Osteoblast (primary cell): ENCODE results near the gene TECPR2. TPM values are rescaled to one million over a fixed set of nuclear protein-coding genes. Genes with fewer than 3 reads are reported as not detected.

Experiments used
- DNase-seq: peaks from one replicate; pipeline ENCODE4 v3.0.0; 2011; ENCODE audit warnings: low spot score, mixed read lengths; ENCODE audit not compliant: insufficient read length; ENCODE audit errors: missing footprints
- H2AFZ ChIP-seq: 2 replicates; pipeline ENCODE4 v1.6.0; 2011; ENCODE audit warnings: mild to moderate bottlenecking, low read length
- H3K27ac ChIP-seq: 2 replicates; pipeline ENCODE4 v1.5.1; 2011; ENCODE audit warnings: mild to moderate bottlenecking, low read depth, low read length, moderate library complexity
- H3K27me3 ChIP-seq: 2 replicates; pipeline ENCODE4 v1.6.0; 2012; ENCODE audit warnings: mild to moderate bottlenecking, control low read depth, inconsistent platforms, low read length, moderate library complexity; ENCODE audit not compliant: insufficient read depth
- H3K36me3 ChIP-seq: 2 replicates; pipeline ENCODE4 v1.5.1; 2011; ENCODE audit warnings: mild to moderate bottlenecking, low read length, control low read depth, moderate library complexity; ENCODE audit not compliant: insufficient read depth
- H3K4me1 ChIP-seq: 2 replicates; pipeline ENCODE4 v1.5.1; 2011; ENCODE audit warnings: mild to moderate bottlenecking, low read length, control low read depth, moderate library complexity; ENCODE audit not compliant: insufficient read depth
- H3K4me2 ChIP-seq: 2 replicates; pipeline ENCODE4 v1.6.0; 2011; ENCODE audit warnings: mild to moderate bottlenecking, low read length; ENCODE audit not compliant: insufficient read depth
- H3K4me3 ChIP-seq: fragments of 200-600 bp; sonication (generic); 3 replicates; pipeline ENCODE4 v1.5.1; 2012; ENCODE audit warnings: mild to moderate bottlenecking, low read length, inconsistent platforms; ENCODE audit not compliant: insufficient read depth
- H3K79me2 ChIP-seq: 2 replicates; pipeline ENCODE4 v1.6.0; 2012; ENCODE audit warnings: mild to moderate bottlenecking, low read length, control low read depth, inconsistent platforms; ENCODE audit not compliant: insufficient read depth
- H3K9me3 ChIP-seq: 2 replicates; pipeline ENCODE4 v1.5.1; 2011; ENCODE audit warnings: low read depth, low read length, control low read depth
- H4K20me1 ChIP-seq: 2 replicates; pipeline ENCODE4 v1.6.0; 2012; ENCODE audit warnings: mild to moderate bottlenecking, low read length, control low read depth; ENCODE audit not compliant: insufficient read depth
- total RNA-seq: library from RNA; depleted of rRNA; stranded (reverse); fragments of >200 nt; gene quantifications from 2 replicates; pipeline ENCODE4 v1.2.3, GENCODE V29; 2012
- TF ChIP-seq, protein P1 (sequence below): IDR thresholded peaks from 2 replicates; pipeline ENCODE4 v1.5.1; 2011; ENCODE audit warnings: mild to moderate bottlenecking, low read depth, low read length, moderate library complexity; ENCODE audit errors: extremely low read depth

TECPR2 gene
- total RNA-seq, 1 donor, result 13.0 TPM

DNA sequence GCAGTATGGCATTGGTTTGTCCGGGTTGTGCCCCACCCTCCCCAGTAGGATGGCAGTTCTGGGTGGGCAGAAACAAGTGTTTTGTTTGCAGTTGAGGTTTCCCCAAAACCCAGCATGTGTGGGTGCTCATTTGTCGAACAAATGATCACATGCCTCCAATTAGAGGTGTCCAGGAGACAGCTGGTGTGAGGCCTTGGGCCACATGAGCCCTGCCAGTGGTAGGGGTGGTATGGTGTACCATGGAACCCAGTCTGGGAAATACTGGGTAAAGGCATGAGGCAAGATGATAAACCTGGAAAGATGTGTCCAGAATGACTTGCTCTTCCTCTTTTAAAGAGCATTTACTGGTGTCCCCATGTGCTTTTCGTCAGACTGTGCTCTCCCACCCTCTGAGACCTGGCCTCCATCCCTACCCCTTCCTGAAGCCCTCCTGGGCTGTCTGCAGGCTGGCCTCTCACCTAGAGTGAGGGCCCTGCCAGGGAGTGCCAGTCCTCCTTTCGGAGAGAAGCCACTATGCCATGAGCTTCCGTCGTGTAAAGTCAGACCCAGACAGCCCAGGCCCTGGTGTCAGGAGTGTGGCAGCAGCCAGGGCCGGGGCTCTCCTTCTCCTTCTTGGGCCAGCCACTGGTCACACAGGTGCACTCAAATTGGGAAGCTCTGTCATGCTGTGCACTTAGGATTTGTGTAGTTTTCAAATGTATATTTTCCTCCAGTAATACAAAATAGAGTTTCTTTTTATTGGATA is 129.2 kb downstream of the TECPR2 start:
- H3K9me3 ChIP-seq, result no peaks in the 10 kb centered on the region
- DNase-seq, result no peak
- no peaks in the 10 kb centered on the region for H3K79me2 ChIP-seq
- H3K4me3 ChIP-seq, result no peak overlapping the region
- peaks cover 3% of the 10 kb centered on the region for H3K4me1 ChIP-seq
- peaks cover 4% of the 10 kb centered on the region for H4K20me1 ChIP-seq
- no peaks in the 10 kb centered on the region for H3K36me3 ChIP-seq
- H3K4me2 ChIP-seq, result no peak overlapping the region
- TF ChIP-seq, protein P1, sequence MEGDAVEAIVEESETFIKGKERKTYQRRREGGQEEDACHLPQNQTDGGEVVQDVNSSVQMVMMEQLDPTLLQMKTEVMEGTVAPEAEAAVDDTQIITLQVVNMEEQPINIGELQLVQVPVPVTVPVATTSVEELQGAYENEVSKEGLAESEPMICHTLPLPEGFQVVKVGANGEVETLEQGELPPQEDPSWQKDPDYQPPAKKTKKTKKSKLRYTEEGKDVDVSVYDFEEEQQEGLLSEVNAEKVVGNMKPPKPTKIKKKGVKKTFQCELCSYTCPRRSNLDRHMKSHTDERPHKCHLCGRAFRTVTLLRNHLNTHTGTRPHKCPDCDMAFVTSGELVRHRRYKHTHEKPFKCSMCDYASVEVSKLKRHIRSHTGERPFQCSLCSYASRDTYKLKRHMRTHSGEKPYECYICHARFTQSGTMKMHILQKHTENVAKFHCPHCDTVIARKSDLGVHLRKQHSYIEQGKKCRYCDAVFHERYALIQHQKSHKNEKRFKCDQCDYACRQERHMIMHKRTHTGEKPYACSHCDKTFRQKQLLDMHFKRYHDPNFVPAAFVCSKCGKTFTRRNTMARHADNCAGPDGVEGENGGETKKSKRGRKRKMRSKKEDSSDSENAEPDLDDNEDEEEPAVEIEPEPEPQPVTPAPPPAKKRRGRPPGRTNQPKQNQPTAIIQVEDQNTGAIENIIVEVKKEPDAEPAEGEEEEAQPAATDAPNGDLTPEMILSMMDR, result no peak
- no peak overlapping the region for H3K27ac ChIP-seq
- no peaks in the 10 kb centered on the region for H3K27me3 ChIP-seq
- no peak overlapping the region for H2AFZ ChIP-seq

DNA sequence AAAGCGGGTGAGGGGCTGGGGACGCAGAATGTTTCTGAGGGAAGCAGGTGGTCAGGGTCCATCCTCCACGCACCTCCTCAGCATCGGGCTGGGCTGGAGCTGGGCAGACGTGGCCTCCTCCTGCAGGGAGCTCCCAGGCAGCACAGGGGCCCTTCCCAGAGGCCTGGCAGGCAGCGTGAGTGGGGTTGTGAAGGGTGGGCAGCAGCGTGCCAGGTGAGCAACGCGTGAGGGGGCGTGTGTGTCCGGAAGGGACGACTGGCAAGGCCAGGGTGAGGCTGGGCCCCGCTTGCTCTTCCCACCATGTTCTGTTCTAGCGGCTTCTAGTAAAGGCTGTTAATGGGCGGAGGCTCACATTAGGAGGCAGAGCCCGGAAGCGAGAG is 129.8 kb downstream of the TECPR2 start:
- Histone ChIP-seq H3K4me2 (no peak overlapping the region), H3K4me3 (no peak overlapping the region), H3K4me1 (no peaks in the 10 kb centered on the region), H3K27me3 (no peaks in the 10 kb centered on the region), H4K20me1 (peaks cover 4% of the 10 kb centered on the region), H2AFZ (no peak overlapping the region), H3K9me3 (no peaks in the 10 kb centered on the region), H3K79me2 (no peaks in the 10 kb centered on the region), H3K36me3 (no peaks in the 10 kb centered on the region), H3K27ac (no peak overlapping the region)
- peak; percentile 41 for DNase-seq
- TF ChIP-seq, protein P1, result no peak

DNA sequence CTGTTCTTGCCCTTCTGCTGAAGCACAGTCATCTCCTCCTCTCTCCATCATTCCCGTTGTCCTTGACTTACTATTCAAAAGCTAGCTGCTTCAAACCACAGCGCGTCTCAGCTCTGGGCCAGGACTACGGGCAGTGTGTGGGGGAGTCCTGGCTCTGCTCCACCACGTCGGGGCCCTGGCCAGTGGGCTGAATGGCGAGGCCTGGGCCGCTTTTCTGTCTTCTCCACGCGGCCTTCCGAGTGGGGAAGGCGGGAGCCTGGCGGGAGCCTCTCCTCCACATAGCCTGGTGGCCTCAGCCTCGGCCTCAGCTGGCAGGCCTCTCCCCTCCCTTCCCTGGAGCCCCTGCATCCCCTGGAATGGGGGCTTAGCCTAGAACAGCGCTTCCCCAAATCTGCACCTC is 130.4 kb downstream of the TECPR2 start:
- H3K4me2 ChIP-seq, result no peak overlapping the region
- H2AFZ ChIP-seq, result no peak overlapping the region
- peaks cover 4% of the 10 kb centered on the region for H4K20me1 ChIP-seq
- TF ChIP-seq, protein P1, result no peak
- no peak overlapping the region for H3K4me3 ChIP-seq
- H3K4me1 ChIP-seq, result no peaks in the 10 kb centered on the region
- H3K79me2 ChIP-seq, result no peaks in the 10 kb centered on the region
- no peaks in the 10 kb centered on the region for H3K27me3 ChIP-seq
- H3K27ac ChIP-seq, result no peak overlapping the region
- H3K36me3 ChIP-seq, result peaks cover 1% of the 10 kb centered on the region
- H3K9me3 ChIP-seq, result no peaks in the 10 kb centered on the region
- DNase-seq, result peak; percentile 38

DNA sequence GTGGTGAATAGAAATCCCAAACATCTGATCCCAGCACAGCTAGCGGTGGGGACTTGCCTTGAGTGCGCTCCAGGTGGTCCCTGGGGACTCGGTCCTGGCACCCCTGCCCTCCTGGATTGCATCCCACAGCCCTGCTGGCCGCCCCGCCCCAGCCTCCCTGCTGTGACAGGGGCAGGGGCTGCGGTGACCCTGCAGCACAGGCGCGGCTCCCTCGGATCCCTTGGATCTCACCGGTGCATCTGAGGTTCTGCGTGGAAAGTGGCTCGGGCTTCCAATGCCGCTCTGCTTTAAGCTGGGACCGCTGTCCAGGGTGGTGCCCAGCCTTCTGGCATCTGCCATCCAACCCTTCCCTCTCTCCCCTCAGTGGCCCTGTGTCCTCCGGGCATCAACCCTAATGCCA is 130.8 kb downstream of the TECPR2 start:
- Histone ChIP-seq H3K4me1 (no peaks in the 10 kb centered on the region), H3K79me2 (no peaks in the 10 kb centered on the region), H3K4me3 (no peak overlapping the region), H3K27ac (no peak overlapping the region), H3K27me3 (no peaks in the 10 kb centered on the region), H3K4me2 (no peak overlapping the region), H2AFZ (no peak overlapping the region), H4K20me1 (peaks cover 4% of the 10 kb centered on the region), H3K9me3 (no peaks in the 10 kb centered on the region), H3K36me3 (peaks cover 6% of the 10 kb centered on the region)
- DNase-seq, result peak; percentile 42
- TF ChIP-seq, protein P1, result no peak
